NCI-H2227 treated with DMSO at 0.1 percent for 48 hours (cell line): Measurements from ENCODE around the gene DCAF7.

ENCODE experiments used
- DNase-seq: peaks from one replicate; lab custom pipeline; 2025; lab: John Stamatoyannopoulos, UW

The DCAF7 gene

GRCh38 chr17:63629627-63630026 is 79.3 kb downstream of the DCAF7 start:
- DNase-seq = no peak

- no peak for DNase-seq
These were observed 80.8 kb downstream of the DCAF7 start for GRCh38 chr17:63631062-63631461.

GRCh38 chr17:63631626-63632025 is 81.3 kb downstream of the DCAF7 start:
- DNase-seq = no peak

GRCh38 chr17:63633742-63634141 is 83.5 kb downstream of the DCAF7 start:
- no peak for DNase-seq

GRCh38 chr17:63634163-63634562 is 83.9 kb downstream of the DCAF7 start:
- DNase-seq = no peak

- no peak for DNase-seq
These were observed 84.5 kb downstream of the DCAF7 start for GRCh38 chr17:63634816-63635215.

- DNase-seq = no peak
These were observed 85.0 kb downstream of the DCAF7 start for GRCh38 chr17:63635290-63635689.

GRCh38 chr17:63635787-63636186 is 85.5 kb downstream of the DCAF7 start:
- DNase-seq = no peak

- no peak for DNase-seq
These were observed 88.8 kb downstream of the DCAF7 start for GRCh38 chr17:63639125-63639524.

- no peak for DNase-seq
These were observed 89.8 kb downstream of the DCAF7 start for GRCh38 chr17:63640038-63640437.

GRCh38 chr17:63641692-63642448 is 91.6 kb downstream of the DCAF7 start:
- no peak for DNase-seq
